ENCODE measurements around the gene IGFL3. TPM values are rescaled to one million over a fixed set of nuclear protein-coding genes. Genes with fewer than 3 reads are reported as not detected.
A peak's percentile ranks its signal among the peaks of the same experiment; 100 is the strongest.

IGFL3 gene
- total RNA-seq, 1 experiment from 2014 or later = 0.96 TPM

DNA sequence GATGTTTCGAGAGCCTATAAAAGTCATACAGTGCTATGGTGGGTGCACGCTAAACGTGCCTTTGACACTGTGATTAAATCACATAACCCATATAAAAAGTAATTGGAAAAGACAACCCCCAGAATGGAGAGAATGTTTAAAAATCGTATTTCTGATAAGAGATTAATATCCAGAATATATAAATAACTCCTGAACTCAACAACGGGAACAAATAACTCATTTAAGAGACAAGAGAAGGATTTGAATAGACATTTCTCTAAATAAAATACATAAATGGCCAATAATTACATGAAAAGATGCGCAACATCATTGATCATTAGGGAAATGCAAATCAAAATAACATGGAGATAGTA is 46.7 kb downstream of the IGFL3 start:
- peaks cover 30% of the 10 kb centered on the region for H3F3A ChIP-seq (ENCODE audit: insufficient read depth, low read depth)
- H4K20me1 ChIP-seq (ENCODE audit: insufficient read depth) = no peaks in the 10 kb centered on the region
- H3K4me2 ChIP-seq = peak overlapping the region; percentile 78
- peaks cover 38% of the 10 kb centered on the region for H3K4me1 ChIP-seq (replicated peaks; ENCODE audit: insufficient read depth)
- no peak for TF ChIP-seq EZH2 (IDR thresholded peaks at IDR 0.05; ENCODE audit: low read depth)
- TF ChIP-seq, protein P1, sequence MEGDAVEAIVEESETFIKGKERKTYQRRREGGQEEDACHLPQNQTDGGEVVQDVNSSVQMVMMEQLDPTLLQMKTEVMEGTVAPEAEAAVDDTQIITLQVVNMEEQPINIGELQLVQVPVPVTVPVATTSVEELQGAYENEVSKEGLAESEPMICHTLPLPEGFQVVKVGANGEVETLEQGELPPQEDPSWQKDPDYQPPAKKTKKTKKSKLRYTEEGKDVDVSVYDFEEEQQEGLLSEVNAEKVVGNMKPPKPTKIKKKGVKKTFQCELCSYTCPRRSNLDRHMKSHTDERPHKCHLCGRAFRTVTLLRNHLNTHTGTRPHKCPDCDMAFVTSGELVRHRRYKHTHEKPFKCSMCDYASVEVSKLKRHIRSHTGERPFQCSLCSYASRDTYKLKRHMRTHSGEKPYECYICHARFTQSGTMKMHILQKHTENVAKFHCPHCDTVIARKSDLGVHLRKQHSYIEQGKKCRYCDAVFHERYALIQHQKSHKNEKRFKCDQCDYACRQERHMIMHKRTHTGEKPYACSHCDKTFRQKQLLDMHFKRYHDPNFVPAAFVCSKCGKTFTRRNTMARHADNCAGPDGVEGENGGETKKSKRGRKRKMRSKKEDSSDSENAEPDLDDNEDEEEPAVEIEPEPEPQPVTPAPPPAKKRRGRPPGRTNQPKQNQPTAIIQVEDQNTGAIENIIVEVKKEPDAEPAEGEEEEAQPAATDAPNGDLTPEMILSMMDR (conservative IDR thresholded peaks at IDR 0.05) = peak; percentile 75
- DNase-seq = no peak
- intact Hi-C loops (cut with micrococcal nuclease; ENCODE audit: unreplicated experiment) = loop anchor here (1.0 to 10.0 kb wide), 6 partner anchors 48 to 297 kb away; partner anchors contain the start of genes FOXA3 and SYMPK
- H3K4me3 ChIP-seq = peak overlapping the region; percentile 55; the same call in 1 of the 2 replicates
- no peaks in the 10 kb centered on the region for H3K9me3 ChIP-seq (ENCODE audit: insufficient read depth, low read depth)
- no peaks in the 10 kb centered on the region for H3K79me2 ChIP-seq (ENCODE audit: low read depth)
- H3K27ac ChIP-seq = no peak overlapping the region
- H2AFZ ChIP-seq = no peak overlapping the region
- no peaks in the 10 kb centered on the region for H3K36me3 ChIP-seq (ENCODE audit: low read depth)
- POLR2A ChIA-PET (ENCODE audit: unreplicated experiment) = interaction anchor here (0.5 to 0.7 kb wide), 2 partner anchors 41 to 330 kb away, joined by 3 to 13 read pairs; no protein-coding TSS in a partner anchor
- H3K9me2 ChIP-seq (ENCODE audit: insufficient read depth) = no peaks in the 10 kb centered on the region
- H3K27me3 ChIP-seq (ENCODE audit: insufficient read depth, low read depth) = no peaks in the 10 kb centered on the region
- CTCF ChIA-PET = interaction anchor here (0.6 to 2.2 kb wide), 12 partner anchors 9 to 396 kb away, joined by 3 to 28 read pairs (median 4); partner anchors contain the start of gene DMPK
- BruUV-seq (replicated peaks) = no TSS peak

DNA sequence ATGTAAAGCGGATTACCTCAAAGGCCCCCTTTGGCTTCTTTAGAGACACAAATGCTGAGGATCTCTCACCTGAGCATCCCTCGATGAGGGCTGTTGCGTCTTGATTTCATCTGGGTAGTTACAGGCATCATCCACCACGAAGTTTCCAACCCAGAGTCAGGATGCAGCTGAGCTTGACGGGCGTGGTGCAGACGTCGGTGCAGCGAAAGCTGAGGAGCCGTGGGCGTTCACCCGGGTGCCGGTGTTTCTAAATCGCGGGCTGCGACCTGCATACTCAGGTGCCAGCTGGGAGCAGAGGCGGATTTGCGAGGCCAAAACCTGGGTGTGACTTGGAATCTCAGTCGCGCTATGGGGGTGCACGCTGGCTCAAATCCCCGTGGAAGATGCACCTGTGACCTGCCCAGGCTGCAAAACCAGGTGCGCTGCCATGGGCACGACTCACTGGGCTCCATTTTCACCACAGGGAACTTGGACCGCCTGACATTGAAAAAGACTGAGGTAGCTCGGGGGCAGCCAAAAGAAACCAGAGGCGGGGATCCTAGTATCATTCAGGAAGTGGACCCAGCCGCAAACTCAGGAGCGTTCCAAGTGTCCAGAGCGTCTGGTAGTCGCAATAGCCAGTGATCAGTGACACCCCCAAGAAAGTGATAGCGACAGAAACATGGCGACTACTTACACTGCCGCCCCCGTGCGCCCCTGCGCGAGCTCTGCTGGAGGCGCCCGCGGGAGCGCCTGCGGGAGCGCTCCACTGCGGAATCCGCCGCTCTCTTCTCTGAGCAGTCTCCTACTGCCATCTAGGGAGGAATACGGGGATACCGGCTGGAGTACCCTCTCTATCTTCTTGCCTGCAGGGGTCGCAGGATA is 47.3 kb downstream of the IGFL3 start:
- no TSS peak for BruUV-seq (replicated peaks)
- DNase-seq = peak; percentile 73 to 74
- Histone ChIP-seq H3K27ac (no peak overlapping the region), H3K4me1 (replicated peaks; ENCODE audit: insufficient read depth) (peaks cover 38% of the 10 kb centered on the region), H3K79me2 (ENCODE audit: low read depth) (no peaks in the 10 kb centered on the region), H3K4me2 (peak overlapping the region; percentile 78), H2AFZ (peak overlapping the region; percentile 79), H3K4me3 (peak overlapping the region; percentile 55), H3K27me3 (ENCODE audit: insufficient read depth, low read depth) (no peaks in the 10 kb centered on the region), H3K36me3 (ENCODE audit: low read depth) (no peaks in the 10 kb centered on the region), H3F3A (ENCODE audit: insufficient read depth, low read depth) (peaks cover 32% of the 10 kb centered on the region), H3K9me3 (ENCODE audit: insufficient read depth, low read depth) (no peaks in the 10 kb centered on the region), H3K9me2 (ENCODE audit: insufficient read depth) (no peaks in the 10 kb centered on the region), H4K20me1 (ENCODE audit: insufficient read depth) (no peaks in the 10 kb centered on the region)
- ChIA-PET POLR2A (ENCODE audit: unreplicated experiment) (interaction anchor here (0.7 kb wide), 2 partner anchors 281 to 331 kb away, joined by 3 to 13 read pairs; no protein-coding TSS in a partner anchor), CTCF (interaction anchor here (0.6 to 2.2 kb wide), 6 partner anchors 9 to 295 kb away, joined by 3 to 20 read pairs (median 5); partner anchors contain the start of genes DMPK and SYMPK)
- no peak for TF ChIP-seq EZH2 (IDR thresholded peaks at IDR 0.05; ENCODE audit: low read depth)
- TF ChIP-seq, protein P1 (conservative IDR thresholded peaks at IDR 0.05) = peak; percentile 99
- intact Hi-C loops (cut with micrococcal nuclease; ENCODE audit: unreplicated experiment) = loop anchor here (1.0 to 10.0 kb wide), 4 partner anchors 48 to 298 kb away; partner anchors contain the start of genes FOXA3 and SYMPK

DNA sequence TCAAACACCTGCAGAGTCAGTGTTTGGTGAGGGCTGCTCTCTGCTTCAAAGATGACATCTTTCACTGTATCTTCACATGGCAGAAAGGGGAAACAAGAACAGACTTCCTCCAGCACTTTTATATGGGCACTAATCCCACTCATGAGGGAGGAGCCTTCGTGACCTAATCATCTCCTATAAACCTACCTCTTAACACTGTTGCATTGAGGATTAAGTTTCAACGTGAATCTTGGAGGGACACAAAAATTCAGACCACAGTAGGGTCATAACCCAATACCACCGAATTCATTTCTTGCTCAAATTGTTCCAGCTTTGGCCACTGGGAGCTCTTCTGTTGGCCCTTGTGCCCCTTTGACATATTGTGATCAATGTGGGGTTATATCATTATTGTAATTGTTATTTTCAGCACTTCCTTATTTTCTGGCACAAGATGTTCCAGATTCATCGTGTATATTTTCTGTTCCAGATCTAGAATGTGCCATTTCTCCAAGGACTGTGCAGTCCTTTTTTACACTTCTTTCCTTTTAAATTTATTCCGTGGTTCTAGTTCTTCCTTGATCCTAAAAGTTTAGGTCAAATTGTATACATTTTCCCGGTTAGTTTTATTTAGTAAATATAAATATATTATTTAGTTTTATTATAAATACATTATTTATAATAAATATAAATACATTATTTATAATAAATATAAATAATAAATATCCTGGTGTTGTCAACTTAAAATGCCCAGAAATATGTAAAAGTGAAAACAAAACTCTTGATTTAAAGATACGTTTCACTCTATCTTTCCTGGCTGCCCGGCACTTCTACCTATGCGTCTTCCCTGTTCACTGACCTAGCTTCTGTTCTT is 48.2 kb downstream of the IGFL3 start:
- no TSS peak for BruUV-seq (replicated peaks)
- Histone ChIP-seq H4K20me1 (ENCODE audit: insufficient read depth) (no peaks in the 10 kb centered on the region), H3K9me2 (ENCODE audit: insufficient read depth) (no peaks in the 10 kb centered on the region), H3K27me3 (ENCODE audit: insufficient read depth, low read depth) (no peaks in the 10 kb centered on the region), H3K4me2 (peak overlapping the region; percentile 78), H3K9me3 (ENCODE audit: insufficient read depth, low read depth) (no peaks in the 10 kb centered on the region), H3K4me1 (replicated peaks; ENCODE audit: insufficient read depth) (peaks cover 43% of the 10 kb centered on the region), H3K4me3 (no peak overlapping the region), H3K79me2 (ENCODE audit: low read depth) (no peaks in the 10 kb centered on the region), H2AFZ (no peak overlapping the region), H3K27ac (no peak overlapping the region), H3F3A (ENCODE audit: insufficient read depth, low read depth) (peaks cover 32% of the 10 kb centered on the region), H3K36me3 (ENCODE audit: low read depth) (no peaks in the 10 kb centered on the region)
- intact Hi-C loops (cut with micrococcal nuclease; ENCODE audit: unreplicated experiment) = loop anchor here (2.0 to 10.0 kb wide), 3 partner anchors 211 to 299 kb away; partner anchors contain the start of genes FOXA3 and SYMPK
- no peak for DNase-seq
- CTCF ChIA-PET = interaction anchor here (1.0 to 1.5 kb wide), 3 partner anchors 8 to 213 kb away, joined by 3 to 6 read pairs (median 4); partner anchors contain the start of gene SYMPK
- TF ChIP-seq EZH2 (IDR thresholded peaks at IDR 0.05; ENCODE audit: low read depth) = no peak
- TF ChIP-seq, protein P1 (conservative IDR thresholded peaks at IDR 0.05) = no peak
- POLR2A ChIA-PET (ENCODE audit: unreplicated experiment) = interaction anchor here (0.7 kb wide), 1 partner anchor 282 kb away, joined by 3 read pairs; no protein-coding TSS in a partner anchor

Data from PC-9 (cell line).